GM12801 (cell line): ENCODE results near the gene NANOGP8.

Experiments
- TF ChIP-seq, protein P1 (sequence below): IDR thresholded peaks from one replicate; pipeline ENCODE4 v1.5.1; 2011; ENCODE audit warnings: control low read depth; ENCODE audit not compliant: insufficient read length; ENCODE audit errors: extremely low read depth

NANOGP8 gene

DNA sequence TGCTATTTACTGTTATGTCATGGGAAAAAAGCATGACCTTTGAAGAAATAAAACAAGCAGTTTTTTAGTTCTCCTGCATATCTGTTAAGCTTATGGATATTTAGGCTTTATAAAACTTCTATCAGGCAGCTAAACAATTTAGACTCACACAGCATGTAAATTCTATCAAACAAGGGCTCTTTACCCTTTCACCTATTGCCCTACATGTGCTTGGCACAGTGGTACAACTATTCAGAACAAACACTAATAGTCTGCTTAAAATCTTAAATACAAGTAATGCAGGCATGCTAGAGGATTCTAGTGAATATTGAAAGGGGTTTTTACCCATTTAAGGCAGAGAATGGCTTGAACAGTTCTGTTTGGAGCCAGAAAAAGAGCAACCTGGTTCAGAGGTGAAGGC, 23.4 kb upstream of the NANOGP8 start:
- TF ChIP-seq, protein P1, sequence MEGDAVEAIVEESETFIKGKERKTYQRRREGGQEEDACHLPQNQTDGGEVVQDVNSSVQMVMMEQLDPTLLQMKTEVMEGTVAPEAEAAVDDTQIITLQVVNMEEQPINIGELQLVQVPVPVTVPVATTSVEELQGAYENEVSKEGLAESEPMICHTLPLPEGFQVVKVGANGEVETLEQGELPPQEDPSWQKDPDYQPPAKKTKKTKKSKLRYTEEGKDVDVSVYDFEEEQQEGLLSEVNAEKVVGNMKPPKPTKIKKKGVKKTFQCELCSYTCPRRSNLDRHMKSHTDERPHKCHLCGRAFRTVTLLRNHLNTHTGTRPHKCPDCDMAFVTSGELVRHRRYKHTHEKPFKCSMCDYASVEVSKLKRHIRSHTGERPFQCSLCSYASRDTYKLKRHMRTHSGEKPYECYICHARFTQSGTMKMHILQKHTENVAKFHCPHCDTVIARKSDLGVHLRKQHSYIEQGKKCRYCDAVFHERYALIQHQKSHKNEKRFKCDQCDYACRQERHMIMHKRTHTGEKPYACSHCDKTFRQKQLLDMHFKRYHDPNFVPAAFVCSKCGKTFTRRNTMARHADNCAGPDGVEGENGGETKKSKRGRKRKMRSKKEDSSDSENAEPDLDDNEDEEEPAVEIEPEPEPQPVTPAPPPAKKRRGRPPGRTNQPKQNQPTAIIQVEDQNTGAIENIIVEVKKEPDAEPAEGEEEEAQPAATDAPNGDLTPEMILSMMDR = no peak

DNA sequence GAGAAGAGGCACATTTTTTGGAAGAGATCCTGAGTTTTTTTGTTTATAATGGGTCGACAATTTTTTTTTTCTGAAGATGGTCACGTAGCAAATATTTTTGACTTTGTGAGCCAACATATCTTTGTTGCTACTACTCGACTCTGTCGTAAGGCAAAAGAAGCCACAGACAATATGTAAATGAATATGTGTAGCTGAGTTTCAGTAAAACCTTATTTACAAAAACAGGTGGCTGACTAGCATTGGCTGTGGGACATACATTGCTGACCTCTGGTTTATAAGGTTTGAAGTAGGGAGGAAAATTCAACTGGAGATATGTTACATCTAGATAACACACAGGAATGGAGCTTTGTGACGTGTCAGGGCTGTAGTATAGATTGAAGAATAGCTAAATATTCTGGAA, 22.5 kb upstream of the NANOGP8 start:
- TF ChIP-seq, protein P1 = no peak

DNA sequence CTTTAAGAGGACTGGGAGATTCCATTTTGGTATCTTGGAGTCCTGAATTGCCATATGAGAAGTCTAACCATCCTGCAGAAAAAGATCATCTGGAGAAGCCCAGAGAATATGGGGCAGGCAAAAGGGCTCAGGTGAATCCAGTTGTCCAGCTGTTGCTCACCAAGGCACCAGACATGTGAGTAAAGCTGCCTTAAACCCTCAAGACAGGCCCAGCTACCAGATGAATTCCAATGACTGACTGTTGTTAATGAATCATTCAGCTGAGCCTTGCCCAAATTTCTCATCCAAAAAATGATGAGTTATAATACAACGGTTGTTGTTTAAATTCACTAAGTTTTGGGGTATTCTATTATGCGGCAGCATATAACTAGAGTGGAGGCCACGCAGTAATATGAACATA, 22.0 kb upstream of the NANOGP8 start:
- TF ChIP-seq, protein P1 = no peak

DNA sequence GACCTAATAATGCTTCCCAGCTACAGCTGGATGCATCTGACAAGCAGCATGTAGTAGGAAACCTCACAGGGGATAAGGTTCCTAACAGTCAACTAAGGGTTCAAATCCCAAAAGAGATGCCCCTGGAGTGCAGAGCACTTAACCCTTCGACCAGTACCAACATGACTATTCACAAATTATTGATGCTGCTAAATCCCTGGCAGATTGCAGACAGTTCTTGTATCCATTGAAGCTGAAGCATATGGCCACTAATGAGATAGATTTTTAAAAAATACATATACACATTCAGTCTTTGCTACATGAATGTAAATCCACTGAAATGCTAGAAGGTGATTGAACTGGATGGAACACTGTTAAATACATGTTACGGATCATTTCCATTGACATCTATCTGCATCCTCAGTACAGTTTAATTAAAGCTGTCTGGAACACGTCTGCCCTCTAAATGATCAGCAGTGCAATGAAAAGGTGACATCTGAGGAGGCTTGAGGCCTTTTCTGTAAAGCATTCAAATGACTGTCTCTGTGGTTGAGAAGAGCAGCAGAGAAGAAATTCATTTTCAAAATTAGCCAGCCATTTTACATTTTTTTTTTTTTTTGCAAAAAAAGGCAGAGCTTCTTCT, 19.5 kb upstream of the NANOGP8 start:
- TF ChIP-seq, protein P1 = no peak

DNA sequence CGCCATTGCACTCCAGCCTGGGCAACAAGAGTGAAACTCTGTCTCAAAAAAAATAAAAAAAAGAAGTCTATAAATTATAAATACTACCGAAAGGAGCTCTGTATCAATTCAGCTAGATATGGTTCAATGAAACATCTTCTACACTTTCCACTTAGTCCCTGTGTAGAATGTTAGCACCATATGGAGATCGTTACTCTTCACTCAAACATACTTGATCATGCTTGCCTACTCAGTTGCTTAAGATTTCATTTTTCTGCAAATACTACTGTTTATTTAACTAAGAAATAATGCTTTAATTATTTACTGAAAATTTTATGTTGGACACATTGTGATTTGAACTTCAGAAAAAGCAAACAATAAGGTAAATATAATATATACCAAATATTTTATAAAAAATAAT, 17.1 kb upstream of the NANOGP8 start:
- TF ChIP-seq, protein P1 = no peak

DNA sequence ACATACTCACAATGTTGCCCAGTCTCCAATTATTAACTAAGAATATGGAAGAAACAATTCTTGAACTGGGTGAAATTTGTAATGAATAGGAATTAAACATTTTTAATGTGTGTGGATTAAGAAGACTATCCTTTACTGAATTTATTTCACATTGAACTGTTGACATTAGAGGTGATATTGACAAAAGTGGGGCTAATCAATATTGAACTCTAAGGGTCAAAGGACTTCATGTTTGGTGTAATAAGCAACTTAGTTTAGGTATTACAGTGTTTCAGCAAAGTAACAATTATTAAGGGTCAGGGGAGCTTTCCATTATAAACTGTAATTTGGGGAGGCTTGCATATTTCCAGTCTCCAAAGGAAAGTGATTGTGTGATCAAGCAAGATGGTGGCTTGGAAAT, 16.2 kb upstream of the NANOGP8 start:
- TF ChIP-seq, protein P1 = no peak

DNA sequence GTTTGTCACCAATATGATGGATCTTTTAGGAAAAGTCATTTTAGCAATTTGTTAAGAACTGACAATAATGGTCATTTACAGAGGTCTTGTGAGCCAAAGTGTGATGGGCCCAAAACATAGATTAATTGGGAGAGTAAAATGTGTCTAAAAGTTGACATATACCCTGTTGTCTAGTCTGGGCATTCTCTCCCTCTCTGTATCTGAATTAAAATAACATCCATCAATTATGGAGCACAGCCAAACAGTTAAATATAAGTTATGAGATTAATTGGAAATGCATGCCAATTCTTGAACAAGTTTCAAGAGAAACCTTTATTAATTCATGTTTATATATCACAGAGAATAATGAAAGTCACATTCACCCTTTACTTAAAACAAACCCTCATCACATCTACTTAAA, 13.6 kb upstream of the NANOGP8 start:
- TF ChIP-seq, protein P1 = no peak
